NAMALWA (cell line): ENCODE results near the gene IL4R.
"Not testable (repeated sequence)": the region's sequence is repeated elsewhere in the genome, so short reads cannot be mapped to it uniquely, and the experiment has no call there.

ENCODE experiments used
- DNase-seq: peaks from one replicate; pipeline ENCODE4 v3.0.0-alpha.2; 2015; ENCODE audit warnings: low spot score

The IL4R gene

GRCh38 chr16:27313422-27314160 is at the start of gene IL4R:
Gene IL4R (plus strand): TSS chr16:27313974. CDS start chr16:27340204, 26,230 bp downstream.
- peak; percentile 46 for DNase-seq

- DNase-seq: no peak
These were observed 49.6 kb upstream of the IL4R start for GRCh38 chr16:27264151-27264550.

- DNase-seq: no peak
These were observed 47.8 kb upstream of the IL4R start for GRCh38 chr16:27265982-27266381.

DNA sequence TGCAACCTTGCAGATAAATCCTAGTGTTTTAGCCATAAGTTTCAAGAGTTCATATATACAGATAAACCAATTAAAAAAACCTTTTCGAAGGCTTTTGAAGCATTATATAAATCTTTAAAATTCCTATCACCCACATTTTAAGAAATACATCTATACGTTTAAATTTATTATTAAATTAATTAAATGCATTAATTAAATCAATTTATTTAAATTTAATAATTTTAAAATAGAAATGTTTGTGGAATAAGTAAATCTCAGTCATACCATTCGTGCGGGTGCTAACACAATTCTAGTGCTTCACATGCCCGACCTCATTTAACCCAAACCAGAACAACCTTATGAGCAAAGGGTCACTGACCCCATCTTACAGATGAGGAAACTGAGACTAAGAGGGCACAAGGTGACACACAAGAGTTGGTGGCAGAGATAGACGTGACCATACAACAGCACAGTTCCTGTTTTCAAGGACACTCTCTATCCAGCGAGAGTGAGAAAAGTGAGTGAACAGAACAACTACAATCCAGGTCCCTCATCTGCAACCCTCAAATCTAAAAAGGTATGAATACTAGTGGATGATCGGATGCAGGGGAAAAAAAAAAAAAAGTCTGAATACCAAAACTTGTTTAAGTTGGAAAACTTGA is 46.6 kb upstream of the IL4R start:
- peak; percentile 39 for DNase-seq

DNA sequence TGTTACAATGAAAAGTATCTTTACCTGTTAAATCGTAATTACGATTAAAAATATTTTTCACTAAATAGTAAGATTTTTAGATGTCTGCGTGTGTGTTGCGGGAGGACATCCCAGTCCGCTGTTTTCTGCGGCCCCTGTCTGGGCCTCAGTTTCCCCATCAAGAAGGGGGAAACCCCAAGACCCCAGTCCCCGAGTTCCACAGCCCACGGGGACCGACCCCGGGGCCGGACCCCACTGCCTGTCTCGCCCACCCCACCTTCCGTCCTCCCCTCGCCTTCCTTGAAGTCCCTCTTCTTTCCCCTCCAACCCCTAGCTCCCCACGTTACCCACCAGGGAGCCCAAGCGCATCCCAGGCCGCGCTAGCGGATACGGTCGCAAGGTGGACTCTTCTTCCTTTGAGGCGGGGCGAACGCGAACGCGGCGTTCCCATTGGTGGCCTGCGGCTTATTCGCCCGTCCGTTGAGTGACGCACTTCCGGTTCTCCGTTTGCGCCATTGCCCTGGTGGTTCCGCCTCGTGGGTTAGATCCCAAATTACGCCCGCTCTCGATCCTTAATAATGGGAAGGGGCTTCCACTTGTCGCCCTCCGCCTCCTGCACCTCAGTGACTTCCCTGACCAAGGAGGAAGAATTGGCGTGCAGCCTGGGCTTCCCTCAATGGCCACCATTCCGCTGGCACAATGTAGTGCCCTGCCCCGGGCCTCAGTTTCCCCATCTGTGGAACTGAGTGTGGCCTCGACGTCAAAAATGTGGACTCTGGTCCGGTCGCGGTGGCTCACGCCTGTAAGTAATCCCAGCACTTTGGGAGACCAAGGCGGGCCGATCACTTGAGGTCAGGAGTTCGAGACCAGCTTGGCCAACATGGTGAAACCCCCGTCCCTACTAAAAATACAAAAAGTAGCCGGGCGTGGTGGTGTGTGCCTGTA is 45.1 kb upstream of the IL4R start, which contains the start of gene NSMCE1:
Gene NSMCE1 (minus strand): TSS at position 397 of the 924 bp plus-strand sequence. CDS start 11,202 bp downstream, outside the sequence.
- peak; percentile 96 for DNase-seq

DNA sequence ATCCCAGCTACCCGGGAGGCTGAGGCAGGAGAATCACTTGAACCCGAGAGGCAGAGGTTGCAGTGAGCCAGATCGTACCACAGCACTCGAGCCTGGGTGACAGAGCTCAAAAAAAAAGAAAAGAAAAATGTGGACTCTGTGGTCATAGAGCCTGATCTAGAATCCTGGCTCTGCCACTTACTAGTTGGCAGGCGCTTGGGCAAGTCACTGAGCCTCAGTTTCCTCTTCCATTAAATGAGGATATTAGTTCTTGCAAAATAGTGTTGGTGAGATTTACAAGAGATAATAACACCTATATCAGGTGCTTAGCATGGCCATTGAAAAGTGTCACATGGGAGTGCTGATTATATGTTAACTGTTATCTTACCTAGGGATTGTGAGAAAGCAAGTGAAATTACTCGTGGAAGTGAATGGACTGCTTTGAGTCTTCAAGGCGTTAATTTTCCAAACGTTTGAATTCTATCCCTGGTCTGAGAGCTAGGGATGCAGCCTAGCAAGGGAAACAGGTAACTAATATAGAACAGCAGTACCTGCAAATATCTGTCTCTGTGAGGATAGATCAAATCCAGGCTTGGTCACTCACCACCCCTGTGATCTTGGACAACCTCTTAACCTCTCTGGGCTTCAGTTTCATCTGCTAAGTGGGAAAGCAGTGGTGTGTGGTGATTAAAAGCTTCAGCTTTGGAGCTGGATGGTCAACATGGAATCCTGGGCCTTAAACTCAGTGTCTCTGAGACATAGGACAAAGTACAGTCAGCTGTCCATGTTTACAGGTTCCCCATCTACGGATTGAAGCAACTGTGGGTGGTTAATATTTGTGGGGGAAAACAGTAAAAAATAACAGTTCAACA is 44.2 kb upstream of the IL4R start:
- no peak for DNase-seq

- no peak for DNase-seq
These were observed 43.4 kb upstream of the IL4R start for GRCh38 chr16:27270349-27270748.

DNA sequence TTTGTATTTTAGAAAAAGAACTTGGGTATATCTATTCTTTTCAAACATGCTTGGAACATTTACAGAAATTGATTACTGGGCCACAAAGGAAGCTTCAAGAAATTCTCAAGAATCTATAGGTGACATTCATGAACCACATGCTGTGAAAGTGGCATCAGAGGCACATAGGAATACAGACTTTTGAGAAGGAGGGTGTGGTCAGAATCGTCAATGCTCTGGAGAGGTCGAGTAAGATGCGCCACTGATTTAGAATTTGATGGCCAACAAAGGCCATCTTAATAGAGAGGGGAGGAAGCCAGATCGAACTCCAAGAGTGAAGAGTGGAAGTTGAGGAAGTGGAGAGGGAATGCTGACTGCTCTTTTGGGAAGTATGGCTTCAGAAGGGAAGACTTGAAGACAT is 41.7 kb upstream of the IL4R start:
- DNase-seq: no peak

DNA sequence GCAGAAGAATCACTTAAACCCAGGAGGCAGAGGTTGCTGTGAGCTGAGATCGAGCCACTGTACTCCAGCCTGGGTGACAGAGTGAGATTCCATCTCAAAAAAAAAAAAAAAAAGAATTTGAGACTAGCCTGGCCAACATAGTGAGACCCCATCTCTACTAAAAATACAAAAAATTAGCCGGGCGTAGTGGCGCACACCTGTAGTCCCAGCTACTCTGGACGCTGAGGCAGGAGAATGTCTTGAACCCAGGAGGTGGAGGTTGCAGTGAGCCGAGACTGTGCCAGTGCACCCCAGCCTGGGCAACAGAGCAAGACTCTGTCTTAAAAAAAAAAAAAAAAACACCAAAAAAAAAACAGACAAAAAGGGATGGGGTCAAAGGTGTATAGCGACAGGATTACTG is 41.1 kb upstream of the IL4R start:
- DNase-seq: not testable (repeated sequence)

DNA sequence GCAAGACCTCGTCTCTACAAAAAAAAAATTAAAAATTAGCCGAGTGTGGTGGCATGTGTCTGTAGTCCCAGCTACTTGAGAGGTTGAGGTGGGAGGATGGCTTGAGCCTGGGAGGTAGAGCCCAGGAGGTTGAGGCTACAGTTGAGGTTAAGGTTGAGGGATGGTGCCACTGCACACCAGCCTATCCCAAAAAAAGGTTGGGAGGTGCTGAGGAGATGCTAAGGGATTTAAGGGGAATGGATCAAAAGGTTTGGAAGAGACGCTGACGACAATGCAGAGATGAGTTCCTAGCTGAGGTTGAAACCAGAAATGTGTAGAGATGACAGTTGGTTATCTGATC is 40.5 kb upstream of the IL4R start:
- no peak for DNase-seq

DNA sequence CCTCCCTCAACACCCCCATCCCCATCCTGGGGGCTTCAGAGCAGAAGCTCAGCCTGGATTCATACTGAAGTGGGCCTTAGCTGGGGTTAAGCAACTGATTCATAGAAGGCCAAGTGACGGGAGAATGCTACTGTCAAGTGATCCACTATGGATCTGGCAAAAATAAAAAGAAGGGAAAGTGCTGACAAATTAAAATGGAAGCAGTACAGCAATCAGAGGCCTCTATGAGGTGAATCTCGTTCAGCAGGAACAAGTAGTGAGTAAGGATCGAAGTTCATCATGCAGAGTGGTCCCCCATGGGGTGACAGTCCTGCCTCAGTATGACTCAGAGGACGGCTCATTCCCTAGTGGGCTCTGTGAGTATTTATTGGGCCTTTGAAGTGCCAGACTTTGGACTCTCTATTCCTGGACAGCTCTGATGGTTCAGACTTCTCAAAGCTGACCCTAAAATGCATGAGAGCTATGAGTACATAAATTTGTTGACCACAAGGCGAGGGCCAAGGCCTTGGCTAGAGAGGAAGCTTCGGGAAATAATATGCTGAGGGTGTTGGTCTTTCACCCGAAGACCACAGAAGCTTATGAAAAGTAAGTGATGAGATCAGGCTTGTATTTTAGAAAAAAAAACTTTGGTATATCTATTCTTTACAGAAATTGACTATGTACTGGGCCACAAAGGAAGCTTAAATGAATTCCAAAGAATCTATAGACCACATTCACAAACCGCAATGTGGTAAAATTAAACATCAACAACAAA is 39.9 kb upstream of the IL4R start:
- peak; percentile 35 for DNase-seq

- not testable (repeated sequence) for DNase-seq
These were observed 39.3 kb upstream of the IL4R start for GRCh38 chr16:27274424-27274874.

DNA sequence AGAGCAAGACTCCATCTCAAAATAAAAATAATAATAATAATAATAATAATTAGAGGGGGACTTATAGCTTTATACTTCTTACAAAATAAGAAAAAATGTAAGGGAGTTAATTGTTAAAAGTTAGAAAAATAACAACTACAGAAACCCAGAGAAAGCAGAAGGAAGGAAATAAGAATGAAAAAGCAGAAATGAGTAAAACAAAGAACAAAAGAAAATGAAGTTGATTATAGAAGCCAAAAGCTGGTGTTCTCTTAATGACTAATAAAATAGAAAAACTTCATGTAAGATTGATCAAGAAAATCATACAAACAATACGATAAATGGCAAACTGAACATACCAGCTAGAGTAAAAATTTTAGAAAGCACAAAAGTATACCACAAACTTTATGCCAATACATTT is 38.4 kb upstream of the IL4R start:
- no peak for DNase-seq

- DNase-seq: no peak
These were observed 32.5 kb upstream of the IL4R start for GRCh38 chr16:27281243-27281642.

DNA sequence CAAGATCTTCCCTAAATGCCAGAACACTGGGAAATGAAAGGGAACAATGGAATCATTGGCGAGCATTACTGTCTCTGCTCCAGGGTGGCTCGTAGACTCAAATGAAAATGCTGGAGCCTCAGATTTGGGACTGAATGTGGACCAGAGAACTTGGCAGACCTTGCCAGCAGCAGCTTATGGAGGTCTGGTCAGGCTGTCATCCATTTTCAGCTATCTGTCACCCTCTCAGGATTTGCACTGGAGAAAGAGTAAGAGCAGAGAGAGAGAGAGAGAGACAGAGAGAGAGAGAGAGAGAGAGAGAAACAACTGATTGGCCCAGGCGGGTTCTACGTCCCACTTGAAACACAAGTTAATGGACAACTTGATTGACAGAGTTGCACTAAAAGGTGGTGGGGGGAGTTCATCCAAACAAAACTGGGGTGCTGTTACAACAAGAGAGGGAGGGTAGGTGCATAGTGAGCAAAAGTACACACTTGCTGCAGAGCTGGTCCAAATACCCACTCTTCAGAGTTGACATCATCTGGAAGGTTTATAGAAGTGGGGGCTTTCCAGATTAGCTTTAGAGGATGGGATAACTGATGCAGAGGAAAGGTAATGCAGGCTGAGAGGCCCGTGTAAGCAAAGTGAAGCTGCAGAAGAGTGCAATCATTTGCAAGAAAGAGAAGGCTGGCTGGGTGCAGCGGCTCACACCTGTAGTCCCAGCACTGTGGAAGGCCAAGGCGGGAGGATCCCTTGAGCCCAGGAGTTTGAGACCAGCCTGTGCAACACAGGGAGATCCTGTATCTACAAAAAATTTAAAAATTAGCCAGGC is 28.7 kb upstream of the IL4R start:
- no peak for DNase-seq

DNA sequence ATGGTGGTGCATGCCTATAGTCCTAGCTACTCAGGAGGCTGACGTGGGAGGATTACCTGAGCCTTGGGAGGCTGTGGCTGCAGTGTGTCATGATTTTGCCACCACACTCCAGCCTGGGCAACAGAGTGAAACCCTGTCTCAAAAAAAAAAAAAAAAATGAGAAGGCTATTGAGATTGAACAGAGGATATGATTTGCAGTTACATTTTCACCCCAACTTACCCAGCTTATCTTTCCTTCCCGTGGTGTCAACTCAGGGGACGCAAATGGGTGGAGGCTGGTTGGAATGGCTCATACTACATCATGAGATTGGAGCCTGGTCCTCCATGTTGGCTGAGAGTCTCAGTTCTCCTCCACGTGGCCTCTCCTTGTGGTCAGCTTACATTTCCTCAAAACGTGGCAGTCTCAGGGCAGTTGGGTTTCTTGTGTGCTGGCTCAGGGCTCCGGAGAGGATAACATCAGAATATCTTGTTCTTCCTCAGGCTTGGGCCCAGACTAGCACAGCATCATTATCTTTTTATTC is 28.0 kb upstream of the IL4R start:
- DNase-seq: no peak

- DNase-seq: no peak
These were observed 27.3 kb upstream of the IL4R start for GRCh38 chr16:27286451-27286850.

GRCh38 chr16:27287051-27287811 is 26.5 kb upstream of the IL4R start:
- no peak for DNase-seq

GRCh38 chr16:27287887-27288286 is 25.9 kb upstream of the IL4R start:
- no peak for DNase-seq
